ENCODE measurements around the gene IGSF21. TPM values are rescaled to one million over a fixed set of nuclear protein-coding genes. Genes with fewer than 3 reads are reported as not detected.

IGSF21 gene
- polyA plus RNA-seq, 1 donor (not counting 4 experiments of a cell fraction or from before 2014, with no cell fraction given) = not detected

GRCh38 chr1:18132022-18132710 lies 24.6 kb downstream of the IGSF21 start:
- no peaks in the 10 kb centered on the region for H3K9me1 ChIP-seq (ENCODE audit: control insufficient read depth, extremely low read depth, insufficient read depth, low read length)
- H3K27me3 ChIP-seq (ENCODE audit: control insufficient read depth, extremely low read depth, insufficient read depth, low read length) = peaks cover 18% of the 10 kb centered on the region
- no peak overlapping the region for H3K4me2 ChIP-seq (ENCODE audit: control insufficient read depth, extremely low read depth, insufficient read depth, low read depth, low read length)
- dilution Hi-C loops (cut with MboI; ENCODE audit: extremely low pct_ligation_motif_present, low sequenced_read_pairs) = no loop called here
- TF ChIP-seq CTCF (optimal IDR thresholded peaks at IDR 0.05 in 1 of 3, IDR thresholded peaks at IDR 0.05 in 1 of 3, conservative IDR thresholded peaks at IDR 0.05 in 1 of 3; ENCODE audit: extremely low read depth in 1 of 3, insufficient read depth in 2 of 3, low read length in 3 of 3) (no peak), EZH2 (IDR thresholded peaks at IDR 0.05; ENCODE audit: low read length) (no peak)
- no peaks in the 10 kb centered on the region for H3K9me3 ChIP-seq (ENCODE audit: control insufficient read depth, low read depth, low read length)
- H3K4me3 ChIP-seq (ENCODE audit: control insufficient read depth in 2 of 3, extremely low read depth in 1 of 3, insufficient read depth in 2 of 3, low read depth in 1 of 3, low read length in 3 of 3) = no peak overlapping the region
- no peak overlapping the region for H2AFZ ChIP-seq (ENCODE audit: control insufficient read depth, low read length)
- H3K4me1 ChIP-seq (ENCODE audit: control insufficient read depth, extremely low read depth, insufficient read depth, low read length) = no peaks in the 10 kb centered on the region
- FAIRE-seq (no peak), DNase-seq (ENCODE audit: low read depth, low spot score) (no peak)
- H3K9ac ChIP-seq (ENCODE audit: control insufficient read depth, extremely low read depth, insufficient read depth, low read length) = no peak overlapping the region
- H3K79me2 ChIP-seq (ENCODE audit: control insufficient read depth, insufficient read depth, low read length) = no peaks in the 10 kb centered on the region
- no peaks in the 10 kb centered on the region for H3K36me3 ChIP-seq (ENCODE audit: control insufficient read depth in 2 of 2, extremely low read depth in 1 of 2, insufficient read depth in 2 of 2, low read length in 2 of 2)
- no peak overlapping the region for H3K27ac ChIP-seq (ENCODE audit: control insufficient read depth, insufficient read depth, low read length)
- H4K20me1 ChIP-seq (ENCODE audit: control insufficient read depth, extremely low read depth, insufficient read depth, low read length) = no peaks in the 10 kb centered on the region

- Histone ChIP-seq H3K4me3 (ENCODE audit: control insufficient read depth in 2 of 3, extremely low read depth in 1 of 3, insufficient read depth in 2 of 3, low read depth in 1 of 3, low read length in 3 of 3) (no peak overlapping the region), H4K20me1 (ENCODE audit: control insufficient read depth, extremely low read depth, insufficient read depth, low read length) (no peaks in the 10 kb centered on the region), H3K27ac (ENCODE audit: control insufficient read depth, insufficient read depth, low read length) (no peak overlapping the region), H3K79me2 (ENCODE audit: control insufficient read depth, insufficient read depth, low read length) (no peaks in the 10 kb centered on the region), H3K9ac (ENCODE audit: control insufficient read depth, extremely low read depth, insufficient read depth, low read length) (no peak overlapping the region), H3K4me2 (ENCODE audit: control insufficient read depth, extremely low read depth, insufficient read depth, low read depth, low read length) (no peak overlapping the region), H3K9me1 (ENCODE audit: control insufficient read depth, extremely low read depth, insufficient read depth, low read length) (no peaks in the 10 kb centered on the region), H3K27me3 (ENCODE audit: control insufficient read depth, extremely low read depth, insufficient read depth, low read length) (peaks cover 18% of the 10 kb centered on the region), H3K36me3 (ENCODE audit: control insufficient read depth in 2 of 2, extremely low read depth in 1 of 2, insufficient read depth in 2 of 2, low read length in 2 of 2) (no peaks in the 10 kb centered on the region), H2AFZ (ENCODE audit: control insufficient read depth, low read length) (no peak overlapping the region), H3K4me1 (ENCODE audit: control insufficient read depth, extremely low read depth, insufficient read depth, low read length) (no peaks in the 10 kb centered on the region), H3K9me3 (ENCODE audit: control insufficient read depth, low read depth, low read length) (no peaks in the 10 kb centered on the region)
- no peak for DNase-seq (ENCODE audit: low read depth, low spot score)
- FAIRE-seq = no peak
- TF ChIP-seq EZH2 (IDR thresholded peaks at IDR 0.05; ENCODE audit: low read length) (no peak), CTCF (optimal IDR thresholded peaks at IDR 0.05 in 1 of 3, IDR thresholded peaks at IDR 0.05 in 1 of 3, conservative IDR thresholded peaks at IDR 0.05 in 1 of 3; ENCODE audit: extremely low read depth in 1 of 3, insufficient read depth in 2 of 3, low read length in 3 of 3) (no peak)
- dilution Hi-C loops (cut with MboI; ENCODE audit: extremely low pct_ligation_motif_present, low sequenced_read_pairs) = no loop called here
Observed at GRCh38 chr1:18132711-18133541, 25.3 kb downstream of the IGSF21 start.

Data from keratinocyte (primary cell).